GM23338 (cell line): ENCODE measurements around the gene WNK1. TPM values are rescaled to one million over a fixed set of nuclear protein-coding genes. Genes with fewer than 3 reads are reported as not detected.

Experiments used
- ATAC-seq: fragments of 200-7000 bp; cut with Tn5 transposase; 3 replicates; pipeline ENCODE4 v1.9.1; 2020
- DNase-seq: peaks from one replicate; pipeline ENCODE4 v3.0.0-alpha.2; 2015; ENCODE audit warnings: low spot score
- H2AFZ ChIP-seq: fragments of 200-600 bp; sonication (generic); 2 replicates; pipeline ENCODE4 v1.8.0; 2016; ENCODE audit warnings: antibody characterized with exemption, mild to moderate bottlenecking, moderate library complexity
- H3F3A ChIP-seq: fragments of 200-600 bp; sonication (generic); replicated peaks from 2 replicates; pipeline ENCODE4 v1.8.0; 2017; ENCODE audit warnings: antibody characterized with exemption, mixed run types, low read depth
- H3K27ac ChIP-seq: fragments of 200-600 bp; sonication (generic); 2 replicates; pipeline ENCODE4 v1.6.1; 2016; ENCODE audit warnings: low read depth
- H3K27me3 ChIP-seq: fragments of 200-600 bp; sonication (generic); 2 replicates; pipeline ENCODE4 v1.8.0; 2016; ENCODE audit warnings: mild to moderate bottlenecking, mixed run types, moderate library complexity; ENCODE audit not compliant: insufficient read depth
- H3K36me3 ChIP-seq: fragments of 200-600 bp; sonication (generic); 2 replicates; pipeline ENCODE4 v1.8.0; 2016; ENCODE audit warnings: mild to moderate bottlenecking; ENCODE audit not compliant: insufficient read depth
- H3K4me1 ChIP-seq: fragments of 200-600 bp; sonication (generic); 2 replicates; pipeline ENCODE4 v1.8.0; 2016; ENCODE audit warnings: mild to moderate bottlenecking, moderate library complexity; ENCODE audit not compliant: insufficient read depth
- H3K4me2 ChIP-seq: fragments of 200-600 bp; sonication (generic); 2 replicates; pipeline ENCODE4 v1.7.1; 2017; ENCODE audit warnings: mixed run types
- H3K4me3 ChIP-seq: fragments of 200-600 bp; sonication (generic); 2 replicates; pipeline ENCODE4 v1.6.1; 2016; ENCODE audit warnings: mixed run types
- H3K79me2 ChIP-seq: fragments of 200-600 bp; sonication (generic); replicated peaks from 2 replicates; pipeline ENCODE4 v1.8.0; 2017; ENCODE audit warnings: mild to moderate bottlenecking; ENCODE audit not compliant: insufficient read depth
- H3K9me2 ChIP-seq: fragments of 200-600 bp; sonication (generic); 2 replicates; pipeline ENCODE4 v1.8.0; 2017; ENCODE audit not compliant: insufficient read depth
- H4K20me1 ChIP-seq: fragments of 200-600 bp; sonication (generic); replicated peaks from 2 replicates; pipeline ENCODE4 v1.8.0; 2017; ENCODE audit warnings: mild to moderate bottlenecking; ENCODE audit not compliant: insufficient read depth
- H3K27ac Mint-ChIP-seq: 2 replicates; pipeline ENCODE4 v1.8.0; 2020; ENCODE audit warnings: inconsistent platforms, mild to moderate bottlenecking, moderate library complexity, mixed read lengths
- H3K27me3 Mint-ChIP-seq: 3 replicates; pipeline ENCODE4 v1.8.0; 2022; ENCODE audit warnings: low read depth, mild to moderate bottlenecking, moderate library complexity, mixed read lengths, inconsistent platforms; ENCODE audit not compliant: insufficient read depth, poor library complexity
- H3K36me3 Mint-ChIP-seq: 3 replicates; pipeline ENCODE4 v1.8.0; 2021; ENCODE audit warnings: low read depth, mild to moderate bottlenecking, inconsistent platforms, moderate library complexity, mixed read lengths
- H3K4me1 Mint-ChIP-seq: 3 replicates; pipeline ENCODE4 v1.8.0; 2020; ENCODE audit warnings: mild to moderate bottlenecking, inconsistent platforms, mixed read lengths
- H3K4me3 Mint-ChIP-seq: 3 replicates; pipeline ENCODE4 v1.8.0; 2021; ENCODE audit warnings: moderate library complexity, mild to moderate bottlenecking, inconsistent platforms, mixed read lengths
- H3K9me3 Mint-ChIP-seq: 3 replicates; pipeline ENCODE4 v1.8.0; 2020; ENCODE audit warnings: moderate library complexity, mild to moderate bottlenecking, inconsistent platforms, mixed read lengths
- CREB1 ChIP-seq: fragments of 250-450 bp; sonication (Bioruptor Pico); IDR thresholded peaks from 2 replicates; pipeline ENCODE4 v1.5.0; 2020; ENCODE audit warnings: low read depth, mild to moderate bottlenecking, moderate library complexity
- CTCF ChIP-seq, 2 experiments: fragments of 200-600 bp in 1 of 2; sonication (generic) in 1 of 2; conservative IDR thresholded peaks; 2 replicates each; pipeline versions ENCODE4 v1.5.1 to v1.6.1; 2016 to 2017; ENCODE audit warnings: antibody characterized with exemption in 2 of 2, low read depth in 2 of 2, mild to moderate bottlenecking in 2 of 2, moderate library complexity in 1 of 2
- ETS1 ChIP-seq: IDR thresholded peaks from 2 replicates; pipeline ENCODE4 v1.6.1; 2016; ENCODE audit warnings: antibody characterized with exemption
- EZH2 ChIP-seq: fragments of 200-600 bp; sonication (generic); IDR thresholded peaks from one replicate; pipeline ENCODE4 v1.8.0; 2017; ENCODE audit warnings: antibody characterized with exemption, mild to moderate bottlenecking, low read depth; ENCODE audit not compliant: unreplicated experiment
- EZH2phosphoT487 ChIP-seq: fragments of 200-600 bp; sonication (generic); IDR thresholded peaks from one replicate; pipeline ENCODE4 v1.8.1; 2018; ENCODE audit warnings: antibody characterized with exemption; ENCODE audit not compliant: unreplicated experiment
- JUNB ChIP-seq: IDR thresholded peaks from one replicate; pipeline ENCODE4 v1.6.1; 2016; ENCODE audit warnings: antibody characterized with exemption; ENCODE audit not compliant: unreplicated experiment
- NANOG ChIP-seq: IDR thresholded peaks from 2 replicates; pipeline ENCODE4 v1.6.1; 2016; ENCODE audit warnings: antibody characterized with exemption, borderline replicate concordance
- POLR2AphosphoS5 ChIP-seq: IDR thresholded peaks from 2 replicates; pipeline ENCODE4 v1.6.1; 2016; ENCODE audit warnings: antibody characterized with exemption, low read depth
- REST ChIP-seq: IDR thresholded peaks from one replicate; pipeline ENCODE4 v1.6.1; 2018; ENCODE audit warnings: antibody characterized with exemption; ENCODE audit not compliant: unreplicated experiment
- STAT1 ChIP-seq: IDR thresholded peaks from one replicate; pipeline ENCODE4 v1.6.1; 2016; ENCODE audit warnings: antibody characterized with exemption; ENCODE audit not compliant: unreplicated experiment
- ZNF114 ChIP-seq: fragments of 250-450 bp; sonication (Bioruptor Pico); IDR thresholded peaks from 2 replicates; pipeline ENCODE4 v1.5.0; 2020; ENCODE audit warnings: mild to moderate bottlenecking, moderate library complexity
- ZNF331 ChIP-seq: fragments of 250-450 bp; sonication (Bioruptor Pico); IDR thresholded peaks from 2 replicates; pipeline ENCODE4 v1.5.0; 2020; ENCODE audit warnings: low read depth, mild to moderate bottlenecking, moderate library complexity
- ZNF462 ChIP-seq: fragments of 250-450 bp; sonication (Bioruptor Pico); IDR thresholded peaks from 2 replicates; pipeline ENCODE4 v1.5.0; 2020; ENCODE audit warnings: mild to moderate bottlenecking, moderate library complexity
- polyA plus RNA-seq: library from polyadenylated mRNA; unstranded; fragments of >200 nt; fragmentation: Nextera tagmentation; extraction: Ambion mirVana; gene quantifications from 2 replicates; pipeline ENCODE4 v1.2.1, GENCODE V29; 2016
- total RNA-seq: library from RNA; depleted of rRNA; stranded (reverse); fragments of >200 nt; shearing (Covaris generic); gene quantifications from 2 replicates; pipeline ENCODE4 v1.2.3, GENCODE V29; 2014

WNK1 gene
- total and polyA plus RNA-seq, 2 experiments from 2014 or later, result 86.8 to 114 TPM

GRCh38 chr12:843609-844008 lies 91.2 kb downstream of the WNK1 start:
- Histone ChIP-seq H3K36me3 (no peaks in the 10 kb centered on the region), H3K27ac (no peak overlapping the region), H4K20me1 (no peaks in the 10 kb centered on the region), H3K9me2 (no peaks in the 10 kb centered on the region), H3K4me1 (no peaks in the 10 kb centered on the region), H3K79me2 (0 out of 2 replicates have a peak, but pooled peaks cover 1% of the 10 kb centered on the region), H2AFZ (no peak overlapping the region), H3K4me2 (no peak overlapping the region), H3K4me3 (no peak overlapping the region), H3F3A (no peaks in the 10 kb centered on the region), H3K27me3 (no peaks in the 10 kb centered on the region)
- Mint-ChIP-seq H3K27ac (no peak overlapping the region), H3K27me3 (no peaks in the 10 kb centered on the region), H3K4me3 (no peak overlapping the region), H3K36me3 (peaks cover 5% of the 10 kb centered on the region; the same call in 2 of the 3 replicates), H3K9me3 (no peaks in the 10 kb centered on the region), H3K4me1 (no peaks in the 10 kb centered on the region)
- no peak for TF ChIP-seq ZNF114
- TF ChIP-seq REST, result no peak
- no peak for TF ChIP-seq CREB1 (CRISPR knock-in tag)
- no peak for TF ChIP-seq STAT1
- no peak for TF ChIP-seq JUNB
- TF ChIP-seq EZH2phosphoT487, result no peak
- TF ChIP-seq ZNF462 (CRISPR knock-in tag), result no peak
- TF ChIP-seq POLR2AphosphoS5, result no peak
- TF ChIP-seq EZH2, result no peak
- TF ChIP-seq ETS1, result no peak
- no peak for TF ChIP-seq ZNF331
- no peak for TF ChIP-seq NANOG
- TF ChIP-seq CTCF (conservative IDR thresholded peaks at IDR 0.05; ENCODE audit: low read depth in 2 of 2), result no peak
- ATAC-seq (no peak), DNase-seq (no peak)
